ENCODE measurements around the gene THBS3.
"Not testable (repeated sequence)": the region's sequence is repeated elsewhere in the genome, so short reads cannot be mapped to it uniquely, and the experiment has no call there.

The THBS3 gene

GRCh38 chr1:155228096-155228427, 20.4 kb upstream of the THBS3 start:
- peak overlapping the region; percentile 62 for H3K4me3 ChIP-seq (ENCODE audit: low read length)
- TF ChIP-seq CTCF (conservative IDR thresholded peaks at IDR 0.05; ENCODE audit: low read length): 0 out of 2 replicates have a peak, but pooled peaks have one; percentile 4
- no peak for DNase-seq (ENCODE audit: low read depth)

- no peak for TF ChIP-seq CTCF (conservative IDR thresholded peaks at IDR 0.05; ENCODE audit: low read length)
- H3K4me3 ChIP-seq (ENCODE audit: low read length): peak overlapping the region; percentile 83
- DNase-seq (ENCODE audit: low read depth): peak; percentile 99
Observed at GRCh38 chr1:155227261-155228095, 19.8 kb upstream of the THBS3 start.

- peak; percentile 25 for DNase-seq (ENCODE audit: low read depth)
- no peak for TF ChIP-seq CTCF (conservative IDR thresholded peaks at IDR 0.05; ENCODE audit: low read length)
Observed at GRCh38 chr1:155226910-155227260, 19.2 kb upstream of the THBS3 start.

GRCh38 chr1:155226188-155226909, 18.7 kb upstream of the THBS3 start:
- peak; percentile 79 for DNase-seq (ENCODE audit: low read depth)
- H3K4me3 ChIP-seq (ENCODE audit: low read length): peak overlapping the region; percentile 83
- TF ChIP-seq CTCF (conservative IDR thresholded peaks at IDR 0.05; ENCODE audit: low read length): peak; percentile 64

More at GRCh38 chr1:155226910-155227260, 19.2 kb upstream of the THBS3 start:
- H3K4me3 ChIP-seq (ENCODE audit: low read length): peak overlapping the region; percentile 83

- H3K4me3 ChIP-seq (ENCODE audit: low read length): not testable (repeated sequence)
Observed at GRCh38 chr1:155225404-155225759, 17.7 kb upstream of the THBS3 start.

GRCh38 chr1:155223047-155223446, 15.3 kb upstream of the THBS3 start:
- H3K4me3 ChIP-seq (ENCODE audit: low read length): no peak overlapping the region
- TF ChIP-seq CTCF (conservative IDR thresholded peaks at IDR 0.05; ENCODE audit: low read length): no peak
- DNase-seq (ENCODE audit: low read depth): no peak

More at GRCh38 chr1:155225404-155225759, 17.7 kb upstream of the THBS3 start:
- DNase-seq (ENCODE audit: low read depth): not testable (repeated sequence)

GRCh38 chr1:155220211-155220965, 12.7 kb upstream of the THBS3 start:
- DNase-seq (ENCODE audit: low read depth); H3K4me3 ChIP-seq (ENCODE audit: low read length): not testable (repeated sequence)
